ENCODE results near the gene LAYN.

Gene LAYN

GRCh38 chr11:111531687-111532364 lies 8.7 kb upstream of the LAYN start:
- DNase-seq: no peak

- DNase-seq: no peak
Measured at GRCh38 chr11:111532365-111532709, 8.2 kb upstream of the LAYN start.

DNA sequence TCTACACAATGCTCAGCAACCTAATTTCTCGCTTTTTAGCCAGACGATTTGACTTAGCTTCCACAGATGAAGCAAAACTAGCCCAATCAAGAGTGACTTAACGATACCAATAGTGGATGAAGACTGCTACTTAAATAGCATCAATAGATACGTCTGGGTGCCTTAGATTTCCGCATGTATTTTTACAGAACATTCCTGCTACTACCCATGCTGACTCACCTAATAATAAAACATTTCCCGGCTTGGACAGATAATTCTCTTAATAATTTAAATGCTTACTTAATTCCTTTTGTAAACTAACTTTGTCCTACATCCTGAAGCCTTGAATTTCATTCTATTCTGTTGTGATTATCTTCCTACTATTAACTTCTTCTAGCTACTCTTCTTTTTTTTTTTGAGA lies 5.2 kb upstream of the LAYN start:
- DNase-seq: no peak

DNA sequence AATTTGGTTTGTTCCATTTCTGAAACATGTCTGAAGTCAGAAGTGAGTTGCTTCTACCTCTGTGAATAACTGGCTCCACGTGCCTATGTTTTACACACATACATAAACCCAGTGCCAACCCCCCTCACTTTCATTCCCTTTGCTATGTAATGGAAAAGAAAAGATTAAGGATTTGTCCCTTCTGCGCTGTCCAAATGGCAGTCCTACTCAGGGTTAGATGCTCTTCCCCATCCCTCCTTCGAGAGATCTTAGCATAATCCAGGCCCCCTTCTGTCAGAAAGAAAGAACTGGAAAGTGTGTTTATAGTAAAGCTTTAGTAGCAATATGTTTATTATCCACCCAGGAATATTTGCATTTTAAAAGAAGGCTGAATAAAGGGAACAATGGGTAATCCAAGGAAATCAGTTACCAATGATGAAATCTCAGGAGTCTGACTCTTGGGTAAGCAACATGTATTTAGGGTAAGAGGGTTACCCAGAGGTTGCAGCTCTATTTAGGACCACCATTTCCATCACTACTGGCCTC lies 3.1 kb upstream of the LAYN start:
- no peak for DNase-seq

GRCh38 chr11:111538407-111539114 lies 2.0 kb upstream of the LAYN start:
- no peak for DNase-seq

DNA sequence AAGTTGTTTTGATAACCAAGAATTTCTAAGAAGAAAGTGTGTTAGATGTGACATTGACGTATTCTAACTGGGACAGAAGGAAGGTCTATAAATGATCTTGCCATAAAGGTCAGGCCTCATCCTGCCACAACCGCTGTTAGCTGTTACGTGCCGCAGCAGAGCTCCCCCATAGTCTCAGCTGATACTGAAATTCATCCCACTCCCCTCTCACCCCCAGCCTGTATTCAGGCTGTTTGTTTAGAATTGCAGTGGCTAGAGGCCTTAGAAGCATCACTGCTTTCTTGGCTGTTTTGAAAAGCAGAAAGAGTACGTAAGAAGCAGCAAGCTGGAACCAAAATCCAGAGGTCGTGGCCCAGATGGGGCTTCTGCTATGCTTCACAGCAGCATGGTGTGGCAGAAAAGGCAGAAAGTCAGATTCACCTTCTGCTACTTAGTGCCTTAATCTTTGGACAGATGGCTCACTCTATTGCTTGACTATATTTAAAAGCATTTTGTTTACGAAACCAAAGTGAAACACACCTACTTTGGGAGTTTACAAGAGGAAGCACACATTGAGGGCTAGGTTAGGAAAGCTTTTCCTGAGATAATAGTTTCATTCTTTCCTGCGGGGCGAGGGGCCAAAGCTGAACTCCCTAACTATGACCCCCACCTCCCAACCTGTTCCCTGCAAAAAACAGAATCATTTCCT lies 950 bp upstream of the LAYN start:
- DNase-seq: no peak

DNA sequence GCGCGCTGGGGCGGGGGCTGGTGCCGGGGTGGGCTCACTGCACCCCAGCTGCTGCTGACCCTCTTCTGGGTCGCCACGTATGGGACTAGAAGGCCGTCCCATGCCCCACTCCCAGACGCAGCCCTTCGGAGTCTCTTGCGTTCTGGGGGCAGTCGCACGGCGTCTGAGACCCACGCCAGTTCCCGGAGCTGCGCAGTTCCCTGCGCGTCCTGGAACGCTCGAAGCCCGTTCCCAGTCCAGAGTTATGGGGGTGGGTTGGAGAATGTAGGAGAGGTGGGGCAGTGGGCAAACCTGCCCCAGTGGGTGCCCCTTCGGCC lies 375 bp downstream of the LAYN start:
- DNase-seq: no peak

DNA sequence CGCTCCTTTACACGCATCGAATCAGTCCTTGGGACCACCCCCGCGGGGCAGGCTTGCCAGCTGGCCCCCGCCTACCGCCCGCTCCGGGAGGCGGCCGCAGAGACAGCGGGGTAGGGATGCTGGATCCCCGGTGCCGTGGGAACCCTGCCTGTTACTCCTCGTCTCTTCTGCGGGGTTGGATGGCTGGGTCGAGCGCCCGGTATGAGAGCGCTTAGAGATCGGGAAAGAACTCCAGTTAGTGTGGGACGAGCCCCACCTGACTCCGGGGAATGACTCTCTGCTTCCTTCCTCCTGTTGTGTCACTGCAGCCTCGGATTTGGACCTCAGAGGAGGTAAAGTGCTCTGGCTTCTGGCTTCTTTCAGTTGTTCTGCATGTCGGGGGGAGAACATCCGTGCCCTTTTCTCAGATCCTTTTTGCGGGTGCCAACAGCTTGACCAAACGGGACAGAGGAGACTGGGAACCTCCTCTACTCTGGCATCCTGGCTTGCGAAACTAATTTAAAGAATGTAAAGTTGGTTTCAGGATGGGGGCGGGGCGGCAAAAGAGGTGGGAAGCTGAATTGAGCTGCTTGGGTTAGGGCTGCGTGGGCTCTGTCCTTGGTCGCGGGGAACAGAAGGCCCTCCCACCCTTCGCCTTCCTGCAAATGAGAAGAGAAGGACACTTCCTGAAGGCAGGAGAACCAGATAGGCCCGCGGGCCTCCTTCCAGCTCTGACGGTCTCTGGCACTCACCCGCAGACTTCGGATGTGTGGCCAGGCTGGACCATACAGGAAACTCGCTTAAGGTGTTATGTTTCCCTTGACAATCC lies 938 bp downstream of the LAYN start:
- no peak for DNase-seq

DNA sequence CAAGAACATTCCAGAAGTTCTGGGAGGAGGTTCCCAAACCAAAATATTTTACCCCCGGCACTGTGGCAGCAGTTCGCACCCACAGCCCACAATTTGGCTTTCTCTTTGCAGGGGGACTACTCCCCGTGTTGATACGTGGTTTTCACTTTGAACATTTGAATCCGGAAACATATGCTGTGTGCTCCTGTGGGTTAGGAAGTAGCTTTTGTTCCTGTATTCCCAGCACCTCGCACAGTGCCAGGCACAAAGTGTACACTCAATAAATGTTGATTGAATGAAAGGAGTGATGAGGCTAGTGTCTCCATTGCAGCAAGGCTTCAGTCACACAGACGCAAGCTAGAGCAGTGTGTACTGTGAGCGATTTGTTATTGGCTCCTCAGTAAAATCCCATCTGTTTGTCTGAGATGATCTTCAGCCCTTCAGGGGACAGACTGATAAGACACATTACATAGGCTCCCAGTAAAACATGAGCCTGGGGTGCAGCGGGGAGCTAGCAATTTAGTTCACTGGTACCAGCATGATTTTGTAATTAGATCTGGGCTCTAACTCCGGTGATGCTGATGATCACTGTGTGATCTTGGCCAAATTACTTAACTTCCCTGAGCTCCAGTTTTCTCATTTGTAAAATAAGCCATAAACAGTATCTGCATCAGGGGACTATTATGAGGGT lies 2.2 kb downstream of the LAYN start:
- DNase-seq: no peak

DNA sequence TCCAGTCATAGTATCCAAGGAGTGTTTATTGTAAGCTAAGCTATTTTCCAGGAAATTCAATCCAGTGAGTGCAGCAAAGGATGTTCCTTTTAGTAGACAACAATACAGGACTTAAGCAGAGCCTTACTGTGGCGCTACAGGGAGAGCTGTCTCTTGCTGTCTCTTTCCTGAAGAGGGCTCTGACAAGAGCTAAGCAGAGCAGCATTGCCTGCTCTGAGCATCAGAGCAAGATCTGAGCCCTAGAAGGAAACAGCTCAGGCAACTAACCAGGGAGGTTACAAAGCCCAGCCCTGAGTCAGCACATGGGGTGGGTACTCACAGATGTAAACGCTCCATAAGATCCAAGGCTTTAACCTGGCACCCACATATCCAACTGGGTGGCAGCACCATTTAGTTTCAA lies 8.0 kb downstream of the LAYN start:
- DNase-seq: no peak

- DNase-seq: no peak
Measured at GRCh38 chr11:111549196-111549868, 8.8 kb downstream of the LAYN start.

DNA sequence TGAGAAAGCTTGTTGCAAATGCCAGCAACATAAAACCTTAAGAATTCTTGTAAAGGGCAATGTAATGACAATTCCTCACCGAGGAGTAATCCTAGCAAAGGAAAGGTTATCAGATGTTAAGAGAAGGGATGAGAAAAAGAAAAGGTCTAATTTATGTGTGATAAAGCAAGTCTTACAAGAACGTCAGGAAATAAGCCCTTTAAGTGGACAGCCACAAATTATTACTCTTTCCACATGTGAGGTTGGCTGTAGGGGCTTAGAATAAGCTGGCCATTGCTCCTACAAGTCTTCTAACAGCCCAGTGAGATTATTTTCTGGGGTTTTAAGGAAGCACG lies 9.3 kb downstream of the LAYN start:
- no peak for DNase-seq

- no peak for DNase-seq
Measured at GRCh38 chr11:111550258-111550657, 9.7 kb downstream of the LAYN start.

GRCh38 chr11:111554532-111554931 lies 14.0 kb downstream of the LAYN start:
- DNase-seq: no peak

GRCh38 chr11:111555255-111555654 lies 14.7 kb downstream of the LAYN start:
- no peak for DNase-seq

DNA sequence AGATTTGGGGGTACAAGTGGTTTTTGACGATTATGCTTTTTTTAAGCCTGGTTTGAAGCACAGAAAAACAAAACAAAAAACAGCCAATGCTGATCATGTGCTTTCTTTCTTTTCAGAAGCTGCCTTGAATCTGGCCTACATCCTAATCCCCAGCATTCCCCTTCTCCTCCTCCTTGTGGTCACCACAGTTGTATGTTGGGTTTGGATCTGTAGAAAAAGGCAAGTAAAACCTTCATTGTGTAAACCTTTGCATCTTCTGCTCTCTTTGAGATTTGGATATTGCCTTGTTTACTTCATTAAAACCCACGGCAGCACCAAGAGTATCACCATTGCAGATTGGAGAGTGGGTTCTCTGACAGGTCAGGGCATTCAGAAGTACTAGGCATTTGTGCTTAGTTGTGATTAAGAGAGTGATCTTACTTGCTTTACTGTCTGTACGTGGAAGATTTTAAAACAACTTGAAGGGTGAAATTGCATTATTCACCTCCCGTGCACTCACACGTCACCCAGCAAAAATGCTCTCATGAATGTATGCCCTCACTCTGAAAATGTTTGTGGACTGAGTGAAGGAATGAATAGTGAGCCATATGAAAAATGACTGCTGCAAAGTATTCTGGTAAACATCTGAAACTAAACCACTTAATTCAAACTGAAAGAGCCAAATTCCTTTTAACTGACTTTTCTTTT lies 17.0 kb downstream of the LAYN start:
- DNase-seq: no peak

- no peak for DNase-seq
Measured at GRCh38 chr11:111559800-111560464, 19.4 kb downstream of the LAYN start.

- DNase-seq: no peak
Measured at GRCh38 chr11:111560800-111561199, 20.3 kb downstream of the LAYN start.

GRCh38 chr11:111561306-111561705 lies 20.8 kb downstream of the LAYN start:
- DNase-seq: no peak

DNA sequence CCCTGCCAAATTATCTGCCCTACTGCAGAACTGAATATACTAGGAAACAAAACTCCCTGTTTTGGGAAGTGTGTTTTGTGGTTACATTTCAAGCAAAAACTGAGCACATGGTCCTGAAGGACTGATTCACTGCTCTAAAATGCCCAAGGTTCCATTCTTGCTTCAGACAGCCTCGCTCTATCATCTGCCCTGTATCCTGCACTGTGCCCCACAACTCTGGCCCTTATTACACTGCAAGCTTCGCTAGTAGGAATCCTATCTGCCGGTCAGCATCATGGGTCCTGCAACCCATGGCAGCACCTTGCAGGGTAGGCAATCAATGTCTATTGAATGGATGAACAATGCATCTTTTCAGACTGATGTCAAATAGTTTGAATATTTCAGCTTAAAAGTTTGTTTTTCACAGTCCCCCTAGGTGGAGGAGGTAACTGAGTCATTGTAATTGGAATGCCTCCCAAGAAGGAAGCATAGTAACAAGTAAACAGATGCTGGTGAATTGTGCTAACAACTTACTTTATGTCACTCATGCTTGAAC lies 21.3 kb downstream of the LAYN start:
- no peak for DNase-seq

Measured in SHP77 (cell line).